RWPE2 (cell line): ENCODE results near the gene JTB.
A peak's percentile ranks its signal among the peaks of the same experiment; 100 is the strongest.

Experiments
- ATAC-seq: fragments of 200-7000 bp; cut with Tn5 transposase; 3 replicates; pipeline ENCODE4 v1.9.1; 2021; ENCODE audit warnings: low read depth
- DNase-seq: peaks from one replicate; pipeline ENCODE4 v3.0.0-alpha.2; 2020; ENCODE audit warnings: low spot score
- H3K27ac ChIP-seq: fragments of 450-650 bp; 2 replicates; pipeline ENCODE4 v1.5.1; 2017; ENCODE audit warnings: mild to moderate bottlenecking; ENCODE audit not compliant: poor library complexity, severe bottlenecking
- H3K27me3 ChIP-seq: fragments of 250-450 bp; sonication (Bioruptor Pico); 2 replicates; pipeline ENCODE4 v1.5.1; 2021; ENCODE audit warnings: mild to moderate bottlenecking, moderate library complexity; ENCODE audit not compliant: insufficient read depth, poor library complexity, severe bottlenecking
- H3K36me3 ChIP-seq: fragments of 250-450 bp; sonication (Bioruptor Pico); 2 replicates; pipeline ENCODE4 v1.5.1; 2020; ENCODE audit warnings: low read depth, mild to moderate bottlenecking, moderate library complexity
- H3K4me1 ChIP-seq: fragments of 250-450 bp; sonication (Bioruptor Pico); 2 replicates; pipeline ENCODE4 v1.5.1; 2021; ENCODE audit warnings: mild to moderate bottlenecking, moderate library complexity; ENCODE audit not compliant: insufficient read depth, poor library complexity, severe bottlenecking
- H3K4me3 ChIP-seq: fragments of 250-450 bp; sonication (Bioruptor Pico); 2 replicates; pipeline ENCODE4 v1.5.1; 2021; ENCODE audit warnings: mild to moderate bottlenecking, moderate library complexity; ENCODE audit not compliant: severe bottlenecking
- H3K9me3 ChIP-seq: fragments of 250-450 bp; sonication (Bioruptor Pico); 2 replicates; pipeline ENCODE4 v1.5.1; 2021; ENCODE audit warnings: mild to moderate bottlenecking, moderate library complexity; ENCODE audit not compliant: severe bottlenecking
- TF ChIP-seq, protein P1 (sequence below): fragments of 450-650 bp; IDR thresholded peaks from one replicate; pipeline ENCODE4 v1.5.1; 2017; ENCODE audit warnings: mild to moderate bottlenecking, moderate library complexity; ENCODE audit not compliant: poor library complexity, severe bottlenecking

The JTB gene

GRCh38 chr1:153933955-153934354 lies 43.5 kb downstream of the JTB start:
- H3K9me3 ChIP-seq = no peaks in the 10 kb centered on the region
- no peaks in the 10 kb centered on the region for H3K4me1 ChIP-seq
- no peak for DNase-seq
- H3K4me3 ChIP-seq = no peak overlapping the region
- H3K27me3 ChIP-seq = no peaks in the 10 kb centered on the region
- ATAC-seq = no peak
- TF ChIP-seq, protein P1, sequence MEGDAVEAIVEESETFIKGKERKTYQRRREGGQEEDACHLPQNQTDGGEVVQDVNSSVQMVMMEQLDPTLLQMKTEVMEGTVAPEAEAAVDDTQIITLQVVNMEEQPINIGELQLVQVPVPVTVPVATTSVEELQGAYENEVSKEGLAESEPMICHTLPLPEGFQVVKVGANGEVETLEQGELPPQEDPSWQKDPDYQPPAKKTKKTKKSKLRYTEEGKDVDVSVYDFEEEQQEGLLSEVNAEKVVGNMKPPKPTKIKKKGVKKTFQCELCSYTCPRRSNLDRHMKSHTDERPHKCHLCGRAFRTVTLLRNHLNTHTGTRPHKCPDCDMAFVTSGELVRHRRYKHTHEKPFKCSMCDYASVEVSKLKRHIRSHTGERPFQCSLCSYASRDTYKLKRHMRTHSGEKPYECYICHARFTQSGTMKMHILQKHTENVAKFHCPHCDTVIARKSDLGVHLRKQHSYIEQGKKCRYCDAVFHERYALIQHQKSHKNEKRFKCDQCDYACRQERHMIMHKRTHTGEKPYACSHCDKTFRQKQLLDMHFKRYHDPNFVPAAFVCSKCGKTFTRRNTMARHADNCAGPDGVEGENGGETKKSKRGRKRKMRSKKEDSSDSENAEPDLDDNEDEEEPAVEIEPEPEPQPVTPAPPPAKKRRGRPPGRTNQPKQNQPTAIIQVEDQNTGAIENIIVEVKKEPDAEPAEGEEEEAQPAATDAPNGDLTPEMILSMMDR = no peak
- H3K36me3 ChIP-seq = peaks cover 67% of the 10 kb centered on the region
- no peak overlapping the region for H3K27ac ChIP-seq

DNA sequence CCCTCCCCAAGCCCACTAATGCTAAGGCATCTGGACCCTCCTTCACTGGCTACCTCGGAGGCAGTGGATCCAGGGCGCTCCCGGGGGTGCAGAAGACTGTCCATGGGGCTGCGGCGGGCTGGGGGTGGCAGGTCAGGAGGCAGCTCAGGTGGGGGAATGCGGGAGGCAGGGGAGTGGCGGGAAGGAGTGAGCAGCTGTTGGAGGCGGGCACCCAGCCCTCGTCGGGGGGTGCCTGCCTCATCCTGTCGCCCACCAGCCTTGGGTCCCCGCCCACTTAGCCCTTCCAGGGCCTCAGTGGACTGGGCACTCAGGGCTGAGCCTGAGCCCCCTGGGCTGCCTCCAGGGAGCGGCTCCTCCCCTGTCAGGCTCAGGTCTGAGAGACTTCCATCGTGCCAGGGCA lies 44.0 kb downstream of the JTB start:
- Histone ChIP-seq H3K9me3 (no peaks in the 10 kb centered on the region), H3K27me3 (no peaks in the 10 kb centered on the region), H3K4me1 (no peaks in the 10 kb centered on the region), H3K4me3 (no peak overlapping the region), H3K27ac (no peak overlapping the region), H3K36me3 (peaks cover 63% of the 10 kb centered on the region)
- TF ChIP-seq, protein P1 = no peak
- no peak for DNase-seq
- ATAC-seq = no peak

DNA sequence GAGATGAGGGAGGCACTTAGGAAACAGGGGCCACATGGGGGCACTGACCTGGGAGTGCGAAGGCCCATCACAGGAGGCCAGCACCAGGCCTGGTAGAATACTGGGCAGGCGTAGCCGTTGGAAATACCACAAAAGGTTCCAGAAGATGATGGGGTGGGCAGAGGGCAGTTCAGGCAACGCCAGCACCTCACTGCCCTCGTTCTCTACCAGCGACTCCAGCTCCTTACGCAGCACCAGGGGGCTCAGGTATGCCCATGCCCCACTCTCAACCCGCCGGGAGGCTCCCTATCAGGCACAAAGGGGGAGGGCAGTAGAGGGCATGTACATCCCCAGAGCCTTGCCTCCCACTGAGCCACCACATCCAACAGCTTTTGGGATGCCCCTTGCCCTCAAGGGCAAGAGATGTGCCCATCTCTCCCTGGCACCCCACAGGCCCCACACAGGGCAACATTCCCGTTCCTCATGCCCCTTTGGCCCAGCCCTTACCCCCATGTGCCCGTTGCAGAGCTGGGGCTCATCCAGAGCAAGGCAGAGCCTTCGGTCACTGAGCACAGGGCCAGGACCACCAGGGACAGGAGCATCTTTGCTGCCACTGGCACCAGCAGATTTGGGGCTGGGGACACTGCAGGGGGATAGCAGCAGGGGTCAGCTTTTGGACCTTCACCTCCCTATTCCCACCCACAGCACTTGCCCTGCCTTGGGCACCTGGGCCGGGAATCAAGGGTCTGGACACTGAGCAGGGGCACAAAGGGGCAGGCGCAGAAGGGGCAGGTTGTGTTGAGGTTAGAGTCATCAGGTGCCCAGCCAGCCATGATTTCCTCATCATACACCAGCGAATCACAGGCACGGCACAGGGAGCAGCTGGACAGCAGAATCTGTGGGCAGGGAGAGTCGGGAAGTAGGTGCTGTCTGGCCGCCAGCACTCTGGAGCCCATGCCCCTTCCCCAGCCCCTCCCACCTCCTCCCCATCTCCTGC lies 45.0 kb downstream of the JTB start:
- Histone ChIP-seq H3K36me3 (peaks cover 54% of the 10 kb centered on the region), H3K4me3 (no peak overlapping the region)
- no peak for DNase-seq

GRCh38 chr1:153929981-153930948 lies 47.2 kb downstream of the JTB start:
- 0 out of 3 replicates have a peak, but pooled peaks have one; percentile 5 for ATAC-seq

More for the DNA sequence above, 45.0 kb downstream of the JTB start:
- Histone ChIP-seq H3K27ac (no peak overlapping the region), H3K4me1 (no peaks in the 10 kb centered on the region), H3K9me3 (no peaks in the 10 kb centered on the region), H3K27me3 (no peaks in the 10 kb centered on the region)
- ATAC-seq = no peak
- TF ChIP-seq, protein P1 = no peak

More at GRCh38 chr1:153929981-153930948, 47.2 kb downstream of the JTB start:
- no peaks in the 10 kb centered on the region for H3K4me1 ChIP-seq
- no peaks in the 10 kb centered on the region for H3K9me3 ChIP-seq
- H3K36me3 ChIP-seq = peaks cover 32% of the 10 kb centered on the region
- TF ChIP-seq, protein P1 = no peak
- H3K4me3 ChIP-seq = no peak overlapping the region
- no peak for DNase-seq
- H3K27ac ChIP-seq = no peak overlapping the region
- no peaks in the 10 kb centered on the region for H3K27me3 ChIP-seq
